ENCODE measurements around the gene REC114. TPM values are rescaled to one million over a fixed set of nuclear protein-coding genes. Genes with fewer than 3 reads are reported as not detected.

REC114 gene
- total RNA-seq, 1 experiment from 2014 or later: not detected

- TF ChIP-seq ZMAT4 (CRISPR knock-in tag; IDR thresholded peaks at IDR 0.05): no peak
Measured at GRCh38 chr15:73594109-73594508, 151.1 kb downstream of the REC114 start (continued).

GRCh38 chr15:73596174-73596573 lies 153.2 kb downstream of the REC114 start:
- Mint-ChIP-seq H3K4me3 (no peak overlapping the region), H3K36me3 (peaks cover 8% of the 10 kb centered on the region), H3K27me3 (ENCODE audit: low read depth) (no peaks in the 10 kb centered on the region), H3K9me3 (no peaks in the 10 kb centered on the region), H3K27ac (peak overlapping the region; percentile 11), H3K4me1 (peaks cover 64% of the 10 kb centered on the region)
- no peak for ATAC-seq
- ChIA-PET POLR2A (no interaction called here), CTCF (interaction anchor here (1.4 to 3.0 kb wide), 3 partner anchors 40 to 108 kb away, joined by 5 to 25 read pairs (median 13); no protein-coding TSS in a partner anchor)
- DNase-seq (ENCODE audit: low spot score): no peak
- TF ChIP-seq ERG (CRISPR knock-in tag; IDR thresholded peaks at IDR 0.05) (no peak), ARID4B (CRISPR knock-in tag; IDR thresholded peaks at IDR 0.05; ENCODE audit: borderline replicate concordance) (no peak), ZNF512 (CRISPR knock-in tag; IDR thresholded peaks at IDR 0.05; ENCODE audit: borderline replicate concordance) (no peak), ZNF423 (CRISPR knock-in tag; IDR thresholded peaks at IDR 0.05) (no peak), RORB (CRISPR knock-in tag; IDR thresholded peaks at IDR 0.05) (no peak), PRDM15 (CRISPR knock-in tag; IDR thresholded peaks at IDR 0.05) (no peak), FOXK1 (CRISPR knock-in tag; IDR thresholded peaks at IDR 0.05) (no peak), USF2 (CRISPR knock-in tag; IDR thresholded peaks at IDR 0.05) (no peak), ZNF263 (CRISPR knock-in tag; IDR thresholded peaks at IDR 0.05; ENCODE audit: low read depth) (no peak), ATF2 (CRISPR knock-in tag; IDR thresholded peaks at IDR 0.05; ENCODE audit: borderline replicate concordance, low read depth) (no peak), AR (CRISPR knock-in tag; IDR thresholded peaks at IDR 0.05) (no peak), CREB1 (CRISPR knock-in tag; IDR thresholded peaks at IDR 0.05) (no peak), PREB (CRISPR knock-in tag; IDR thresholded peaks at IDR 0.05; ENCODE audit: borderline replicate concordance) (no peak), ZNF232 (CRISPR knock-in tag; IDR thresholded peaks at IDR 0.05) (no peak), TEAD1 (CRISPR knock-in tag; IDR thresholded peaks at IDR 0.05) (no peak)
